HS-5 (cell line): ENCODE data around the gene LRRC58.

Experiments
- DNase-seq: peaks from one replicate; pipeline ENCODE4 v3.0.0-alpha.2; 2012; ENCODE audit warnings: low read depth

The LRRC58 gene

GRCh38 chr3:120276767-120277166 is 72.4 kb downstream of the LRRC58 start:
- DNase-seq = no peak

GRCh38 chr3:120275618-120276017 is 73.5 kb downstream of the LRRC58 start:
- no peak for DNase-seq

- DNase-seq = no peak
Measured at GRCh38 chr3:120274739-120275167, 74.4 kb downstream of the LRRC58 start.
